ENCODE data around the gene AGK. TPM values are rescaled to one million over a fixed set of nuclear protein-coding genes. Genes with fewer than 3 reads are reported as not detected.
"Not testable (repeated sequence)": the region's sequence is repeated elsewhere in the genome, so short reads cannot be mapped to it uniquely, and the experiment has no call there.

AGK gene
- polyA plus RNA-seq, 1 donor (not counting 4 experiments of a cell fraction or from before 2014, with no cell fraction given): 40.0 TPM

DNA sequence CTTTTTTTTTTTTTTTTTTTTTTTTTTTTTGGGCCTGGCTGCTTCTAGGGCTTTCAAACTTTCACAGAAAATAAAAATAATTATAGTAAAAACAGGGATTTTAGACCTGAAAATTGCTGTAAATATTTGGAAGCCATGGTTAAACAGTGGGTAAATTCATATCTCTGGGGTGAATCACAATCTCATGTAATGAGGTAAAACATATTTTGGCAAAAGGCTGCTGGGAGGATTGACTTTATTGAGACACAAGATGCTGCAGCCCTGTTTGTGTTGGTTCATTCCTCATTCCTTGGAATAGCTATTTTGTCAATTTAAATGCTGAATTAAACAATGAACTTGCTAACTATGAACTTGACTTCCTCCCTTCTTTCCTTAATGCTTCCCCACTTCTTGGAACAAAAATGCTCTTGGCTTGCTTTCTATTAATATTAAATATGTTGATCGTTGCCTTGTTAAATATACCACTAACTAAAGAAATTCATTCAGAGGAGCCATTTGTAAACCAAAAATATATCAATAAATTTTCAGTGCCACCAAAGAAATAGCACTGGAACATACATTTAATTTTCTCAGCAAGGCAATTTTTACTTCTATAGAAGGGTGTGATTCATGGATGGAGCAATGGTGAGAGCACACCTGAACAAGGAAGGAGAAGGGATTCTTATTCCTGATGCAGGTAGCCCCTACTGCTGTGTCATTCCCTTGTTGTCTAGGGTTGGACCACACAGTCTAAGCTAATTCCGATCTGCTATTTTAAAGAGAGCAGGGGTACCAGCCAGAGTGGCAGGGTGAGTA, 24.6 kb downstream of the AGK start:
- no peak overlapping the region for H3K27ac ChIP-seq (ENCODE audit: control insufficient read depth, insufficient read depth, low read length)
- DNase-seq (ENCODE audit: low read depth, low spot score) (no peak), FAIRE-seq (no peak)
- H3K79me2 ChIP-seq (ENCODE audit: control insufficient read depth, insufficient read depth, low read length): peaks cover 2% of the 10 kb centered on the region
- no peak overlapping the region for H3K9ac ChIP-seq (ENCODE audit: control insufficient read depth, extremely low read depth, insufficient read depth, low read length)
- H3K4me2 ChIP-seq (ENCODE audit: control insufficient read depth, extremely low read depth, insufficient read depth, low read depth, low read length): no peak overlapping the region
- H3K27me3 ChIP-seq (ENCODE audit: control insufficient read depth, extremely low read depth, insufficient read depth, low read length): no peaks in the 10 kb centered on the region
- no peaks in the 10 kb centered on the region for H4K20me1 ChIP-seq (ENCODE audit: control insufficient read depth, extremely low read depth, insufficient read depth, low read length)
- H3K36me3 ChIP-seq (ENCODE audit: control insufficient read depth in 2 of 2, extremely low read depth in 1 of 2, insufficient read depth in 2 of 2, low read length in 2 of 2): no peaks in the 10 kb centered on the region
- H2AFZ ChIP-seq (ENCODE audit: control insufficient read depth, low read length): no peak overlapping the region
- H3K9me3 ChIP-seq (ENCODE audit: control insufficient read depth, low read depth, low read length): peaks cover 8% of the 10 kb centered on the region
- no peak overlapping the region for H3K4me3 ChIP-seq (ENCODE audit: control insufficient read depth in 2 of 3, extremely low read depth in 1 of 3, insufficient read depth in 2 of 3, low read depth in 1 of 3, low read length in 3 of 3)
- no peak for TF ChIP-seq EZH2 (IDR thresholded peaks at IDR 0.05; ENCODE audit: low read length)
- TF ChIP-seq, protein P1, sequence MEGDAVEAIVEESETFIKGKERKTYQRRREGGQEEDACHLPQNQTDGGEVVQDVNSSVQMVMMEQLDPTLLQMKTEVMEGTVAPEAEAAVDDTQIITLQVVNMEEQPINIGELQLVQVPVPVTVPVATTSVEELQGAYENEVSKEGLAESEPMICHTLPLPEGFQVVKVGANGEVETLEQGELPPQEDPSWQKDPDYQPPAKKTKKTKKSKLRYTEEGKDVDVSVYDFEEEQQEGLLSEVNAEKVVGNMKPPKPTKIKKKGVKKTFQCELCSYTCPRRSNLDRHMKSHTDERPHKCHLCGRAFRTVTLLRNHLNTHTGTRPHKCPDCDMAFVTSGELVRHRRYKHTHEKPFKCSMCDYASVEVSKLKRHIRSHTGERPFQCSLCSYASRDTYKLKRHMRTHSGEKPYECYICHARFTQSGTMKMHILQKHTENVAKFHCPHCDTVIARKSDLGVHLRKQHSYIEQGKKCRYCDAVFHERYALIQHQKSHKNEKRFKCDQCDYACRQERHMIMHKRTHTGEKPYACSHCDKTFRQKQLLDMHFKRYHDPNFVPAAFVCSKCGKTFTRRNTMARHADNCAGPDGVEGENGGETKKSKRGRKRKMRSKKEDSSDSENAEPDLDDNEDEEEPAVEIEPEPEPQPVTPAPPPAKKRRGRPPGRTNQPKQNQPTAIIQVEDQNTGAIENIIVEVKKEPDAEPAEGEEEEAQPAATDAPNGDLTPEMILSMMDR (optimal IDR thresholded peaks at IDR 0.05 in 1 of 3, IDR thresholded peaks at IDR 0.05 in 1 of 3, conservative IDR thresholded peaks at IDR 0.05 in 1 of 3; ENCODE audit: extremely low read depth in 1 of 3, insufficient read depth in 2 of 3, low read length in 3 of 3): no peak
- H3K9me1 ChIP-seq (ENCODE audit: control insufficient read depth, extremely low read depth, insufficient read depth, low read length): no peaks in the 10 kb centered on the region
- dilution Hi-C loops (cut with MboI; ENCODE audit: extremely low pct_ligation_motif_present, low sequenced_read_pairs): no loop called here
- no peaks in the 10 kb centered on the region for H3K4me1 ChIP-seq (ENCODE audit: control insufficient read depth, extremely low read depth, insufficient read depth, low read length)

DNA sequence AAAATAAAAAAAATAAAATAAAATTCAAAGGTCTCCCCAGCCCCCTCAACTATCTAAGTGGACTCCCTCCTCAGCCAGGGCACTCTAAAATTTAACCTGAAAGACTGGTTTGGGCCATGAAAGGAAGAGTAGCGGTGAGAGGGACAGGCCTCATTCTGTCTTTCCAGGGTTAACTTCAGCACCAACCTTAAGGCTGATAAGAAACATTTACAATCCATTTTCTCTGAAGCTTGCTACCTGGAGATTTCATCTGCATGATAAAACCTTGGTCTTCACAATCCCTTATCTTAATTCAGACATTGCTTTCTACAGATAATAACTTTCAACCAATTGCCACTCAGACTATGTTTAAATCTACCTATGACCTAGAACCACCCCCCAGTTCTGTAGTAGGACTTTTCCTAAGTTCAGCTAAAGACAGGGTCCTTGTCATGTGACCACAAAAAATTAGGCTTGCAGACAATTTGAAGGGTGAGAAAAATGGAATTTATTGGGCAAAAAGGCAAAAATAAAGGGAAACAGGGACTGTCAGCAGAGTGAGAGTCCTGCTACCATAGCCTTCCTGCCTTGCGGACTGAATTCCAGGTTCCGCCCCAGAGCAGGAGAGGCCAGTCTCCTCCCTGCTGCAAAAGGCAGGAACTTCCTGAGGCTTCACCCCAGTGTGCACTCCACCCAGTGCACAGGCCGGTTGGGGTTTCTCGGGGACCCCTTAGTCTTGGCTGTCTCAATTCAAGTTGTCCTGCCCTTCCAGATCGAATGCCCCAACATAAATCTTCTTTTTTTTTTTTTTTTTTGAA, 26.0 kb downstream of the AGK start:
- no peak overlapping the region for H3K4me2 ChIP-seq (ENCODE audit: control insufficient read depth, extremely low read depth, insufficient read depth, low read depth, low read length)
- no peak overlapping the region for H3K9ac ChIP-seq (ENCODE audit: control insufficient read depth, extremely low read depth, insufficient read depth, low read length)
- H2AFZ ChIP-seq (ENCODE audit: control insufficient read depth, low read length): no peak overlapping the region
- no peaks in the 10 kb centered on the region for H3K36me3 ChIP-seq (ENCODE audit: control insufficient read depth in 2 of 2, extremely low read depth in 1 of 2, insufficient read depth in 2 of 2, low read length in 2 of 2)
- H3K79me2 ChIP-seq (ENCODE audit: control insufficient read depth, insufficient read depth, low read length): no peaks in the 10 kb centered on the region
- no peaks in the 10 kb centered on the region for H3K9me1 ChIP-seq (ENCODE audit: control insufficient read depth, extremely low read depth, insufficient read depth, low read length)
- H4K20me1 ChIP-seq (ENCODE audit: control insufficient read depth, extremely low read depth, insufficient read depth, low read length): no peaks in the 10 kb centered on the region
- H3K27ac ChIP-seq (ENCODE audit: control insufficient read depth, insufficient read depth, low read length): no peak overlapping the region
- no peaks in the 10 kb centered on the region for H3K4me1 ChIP-seq (ENCODE audit: control insufficient read depth, extremely low read depth, insufficient read depth, low read length)
- dilution Hi-C loops (cut with MboI; ENCODE audit: extremely low pct_ligation_motif_present, low sequenced_read_pairs): no loop called here
- FAIRE-seq (no peak), DNase-seq (ENCODE audit: low read depth, low spot score) (no peak)
- no peaks in the 10 kb centered on the region for H3K27me3 ChIP-seq (ENCODE audit: control insufficient read depth, extremely low read depth, insufficient read depth, low read length)
- peaks cover 8% of the 10 kb centered on the region for H3K9me3 ChIP-seq (ENCODE audit: control insufficient read depth, low read depth, low read length)
- TF ChIP-seq EZH2 (IDR thresholded peaks at IDR 0.05; ENCODE audit: low read length): no peak
- TF ChIP-seq, protein P1 (optimal IDR thresholded peaks at IDR 0.05 in 1 of 3, IDR thresholded peaks at IDR 0.05 in 1 of 3, conservative IDR thresholded peaks at IDR 0.05 in 1 of 3; ENCODE audit: extremely low read depth in 1 of 3, insufficient read depth in 2 of 3, low read length in 3 of 3): no peak
- H3K4me3 ChIP-seq (ENCODE audit: control insufficient read depth in 2 of 3, extremely low read depth in 1 of 3, insufficient read depth in 2 of 3, low read depth in 1 of 3, low read length in 3 of 3): no peak overlapping the region

DNA sequence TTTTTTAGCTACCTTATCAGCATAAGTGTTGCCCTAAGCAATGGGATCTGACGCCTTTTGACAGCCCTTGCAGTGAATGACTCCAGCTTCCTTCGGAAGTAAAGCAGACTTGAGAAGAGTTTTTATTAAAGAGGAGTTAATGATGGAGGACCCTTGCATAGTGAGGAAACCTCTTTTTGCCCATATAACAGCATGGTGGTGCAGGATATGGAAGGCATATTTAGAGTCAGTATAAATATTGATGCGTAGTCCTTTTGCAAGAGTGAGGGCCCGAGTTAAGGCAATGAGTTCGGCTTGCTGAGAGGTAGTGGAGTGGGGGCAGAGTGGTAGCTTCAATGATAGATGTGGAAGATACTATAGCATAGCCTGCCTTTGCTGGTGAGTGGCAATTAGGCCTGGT, 28.7 kb downstream of the AGK start:
- DNase-seq (ENCODE audit: low read depth, low spot score); FAIRE-seq; H3K4me1 ChIP-seq (ENCODE audit: control insufficient read depth, extremely low read depth, insufficient read depth, low read length); H3K4me3 ChIP-seq (ENCODE audit: control insufficient read depth in 2 of 3, extremely low read depth in 1 of 3, insufficient read depth in 2 of 3, low read depth in 1 of 3, low read length in 3 of 3); H3K9ac ChIP-seq (ENCODE audit: control insufficient read depth, extremely low read depth, insufficient read depth, low read length); H3K4me2 ChIP-seq (ENCODE audit: control insufficient read depth, extremely low read depth, insufficient read depth, low read depth, low read length); H3K9me3 ChIP-seq (ENCODE audit: control insufficient read depth, low read depth, low read length); H4K20me1 ChIP-seq (ENCODE audit: control insufficient read depth, extremely low read depth, insufficient read depth, low read length); H3K27ac ChIP-seq (ENCODE audit: control insufficient read depth, insufficient read depth, low read length); H3K36me3 ChIP-seq (ENCODE audit: control insufficient read depth in 2 of 2, extremely low read depth in 1 of 2, insufficient read depth in 2 of 2, low read length in 2 of 2); H3K27me3 ChIP-seq (ENCODE audit: control insufficient read depth, extremely low read depth, insufficient read depth, low read length); H3K79me2 ChIP-seq (ENCODE audit: control insufficient read depth, insufficient read depth, low read length); H3K9me1 ChIP-seq (ENCODE audit: control insufficient read depth, extremely low read depth, insufficient read depth, low read length); H2AFZ ChIP-seq (ENCODE audit: control insufficient read depth, low read length); dilution Hi-C loops (cut with MboI; ENCODE audit: extremely low pct_ligation_motif_present, low sequenced_read_pairs): not testable (repeated sequence)

Data from keratinocyte (primary cell).